ENCODE measurements around the gene HIVEP3.

Gene HIVEP3

DNA sequence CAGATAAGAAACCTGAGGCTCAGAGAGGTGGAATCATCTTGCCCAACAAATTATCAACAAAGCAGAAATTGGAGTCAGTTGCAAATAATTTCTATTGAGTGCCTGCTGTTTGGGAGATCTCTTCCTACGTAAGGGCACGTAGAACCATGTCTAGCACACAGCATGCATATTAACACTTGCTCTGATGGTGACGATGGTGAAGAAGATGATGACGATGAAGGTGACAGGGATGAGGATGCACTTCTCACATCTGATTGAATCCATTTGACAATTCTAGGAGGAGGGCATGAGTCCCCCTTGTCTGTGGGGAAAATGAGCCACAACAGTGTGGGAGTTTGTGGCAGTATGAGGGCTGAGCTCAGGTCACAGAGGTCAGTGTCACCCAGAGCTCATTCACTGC lies 183.6 kb downstream of the HIVEP3 start:
- H3K4me3 ChIP-seq (ENCODE audit: insufficient read length, low read depth), result no peak overlapping the region
- H3K36me3 ChIP-seq (ENCODE audit: insufficient read depth, insufficient read length, low read length), result no peaks in the 10 kb centered on the region
- TF ChIP-seq ZNF274 (IDR thresholded peaks at IDR 0.05; ENCODE audit: low read depth, low read length), result no peak
- no peak for TF ChIP-seq YY1 (IDR thresholded peaks at IDR 0.05; ENCODE audit: insufficient read depth, insufficient read length)
- TF ChIP-seq SUZ12 (IDR thresholded peaks at IDR 0.05; ENCODE audit: extremely low read depth, insufficient read depth, insufficient read length), result no peak
- peaks cover 2% of the 10 kb centered on the region for H3K4me1 ChIP-seq (ENCODE audit: insufficient read depth, insufficient read length)
- no peaks in the 10 kb centered on the region for H3K27me3 ChIP-seq (ENCODE audit: insufficient read depth, insufficient read length)
- H3K9me3 ChIP-seq (ENCODE audit: insufficient read depth, low read length), result 0 out of 2 replicates have a peak, but pooled peaks cover 5% of the 10 kb centered on the region
- H3K9ac ChIP-seq (ENCODE audit: insufficient read length, low read depth), result no peak overlapping the region
- no peak for DNase-seq (ENCODE audit: low read depth, low spot score)

- no peaks in the 10 kb centered on the region for H3K27me3 ChIP-seq (ENCODE audit: insufficient read depth, insufficient read length)
- H3K4me3 ChIP-seq (ENCODE audit: insufficient read length, low read depth), result no peak overlapping the region
- H3K9ac ChIP-seq (ENCODE audit: insufficient read length, low read depth), result no peak overlapping the region
- DNase-seq (ENCODE audit: low read depth, low spot score), result no peak
- no peaks in the 10 kb centered on the region for H3K36me3 ChIP-seq (ENCODE audit: insufficient read depth, insufficient read length, low read length)
- H3K9me3 ChIP-seq (ENCODE audit: insufficient read depth, low read length), result 0 out of 2 replicates have a peak, but pooled peaks cover 5% of the 10 kb centered on the region
- peaks cover 2% of the 10 kb centered on the region for H3K4me1 ChIP-seq (ENCODE audit: insufficient read depth, insufficient read length)
- TF ChIP-seq SUZ12 (IDR thresholded peaks at IDR 0.05; ENCODE audit: extremely low read depth, insufficient read depth, insufficient read length), result no peak
- no peak for TF ChIP-seq ZNF274 (IDR thresholded peaks at IDR 0.05; ENCODE audit: low read depth, low read length)
- TF ChIP-seq YY1 (IDR thresholded peaks at IDR 0.05; ENCODE audit: insufficient read depth, insufficient read length), result no peak
Observed at GRCh38 chr1:41734201-41734970, 184.3 kb downstream of the HIVEP3 start.

- TF ChIP-seq ZNF274 (IDR thresholded peaks at IDR 0.05; ENCODE audit: low read depth, low read length) (no peak), YY1 (IDR thresholded peaks at IDR 0.05; ENCODE audit: insufficient read depth, insufficient read length) (no peak), SUZ12 (IDR thresholded peaks at IDR 0.05; ENCODE audit: extremely low read depth, insufficient read depth, insufficient read length) (no peak)
- H3K9me3 ChIP-seq (ENCODE audit: insufficient read depth, low read length), result 0 out of 2 replicates have a peak, but pooled peaks cover 5% of the 10 kb centered on the region
- no peak overlapping the region for H3K4me3 ChIP-seq (ENCODE audit: insufficient read length, low read depth)
- H3K9ac ChIP-seq (ENCODE audit: insufficient read length, low read depth), result no peak overlapping the region
- no peaks in the 10 kb centered on the region for H3K27me3 ChIP-seq (ENCODE audit: insufficient read depth, insufficient read length)
- H3K36me3 ChIP-seq (ENCODE audit: insufficient read depth, insufficient read length, low read length), result no peaks in the 10 kb centered on the region
- no peak for DNase-seq (ENCODE audit: low read depth, low spot score)
- H3K4me1 ChIP-seq (ENCODE audit: insufficient read depth, insufficient read length), result peaks cover 8% of the 10 kb centered on the region
Observed at GRCh38 chr1:41733725-41734124, 185.0 kb downstream of the HIVEP3 start.

- H3K9me3 ChIP-seq (ENCODE audit: insufficient read depth, low read length), result 0 out of 2 replicates have a peak, but pooled peaks cover 5% of the 10 kb centered on the region
- peaks cover 10% of the 10 kb centered on the region for H3K4me1 ChIP-seq (ENCODE audit: insufficient read depth, insufficient read length)
Observed at GRCh38 chr1:41733021-41733420, 185.7 kb downstream of the HIVEP3 start.

GRCh38 chr1:41731516-41732030 lies 187.1 kb downstream of the HIVEP3 start:
- 0 out of 2 replicates have a peak, but pooled peaks cover 5% of the 10 kb centered on the region for H3K9me3 ChIP-seq (ENCODE audit: insufficient read depth, low read length)
- H3K4me3 ChIP-seq (ENCODE audit: insufficient read length, low read depth), result no peak overlapping the region
- H3K9ac ChIP-seq (ENCODE audit: insufficient read length, low read depth), result no peak overlapping the region
- TF ChIP-seq YY1 (IDR thresholded peaks at IDR 0.05; ENCODE audit: insufficient read depth, insufficient read length) (no peak), SUZ12 (IDR thresholded peaks at IDR 0.05; ENCODE audit: extremely low read depth, insufficient read depth, insufficient read length) (no peak), ZNF274 (IDR thresholded peaks at IDR 0.05; ENCODE audit: low read depth, low read length) (no peak)
- DNase-seq (ENCODE audit: low read depth, low spot score), result no peak
- H3K36me3 ChIP-seq (ENCODE audit: insufficient read depth, insufficient read length, low read length), result no peaks in the 10 kb centered on the region
- H3K27me3 ChIP-seq (ENCODE audit: insufficient read depth, insufficient read length), result no peaks in the 10 kb centered on the region
- peaks cover 16% of the 10 kb centered on the region for H3K4me1 ChIP-seq (ENCODE audit: insufficient read depth, insufficient read length)

More at GRCh38 chr1:41733021-41733420, 185.7 kb downstream of the HIVEP3 start:
- no peak overlapping the region for H3K9ac ChIP-seq (ENCODE audit: insufficient read length, low read depth)
- TF ChIP-seq YY1 (IDR thresholded peaks at IDR 0.05; ENCODE audit: insufficient read depth, insufficient read length) (no peak), SUZ12 (IDR thresholded peaks at IDR 0.05; ENCODE audit: extremely low read depth, insufficient read depth, insufficient read length) (no peak), ZNF274 (IDR thresholded peaks at IDR 0.05; ENCODE audit: low read depth, low read length) (no peak)
- H3K27me3 ChIP-seq (ENCODE audit: insufficient read depth, insufficient read length), result no peaks in the 10 kb centered on the region
- H3K4me3 ChIP-seq (ENCODE audit: insufficient read length, low read depth), result no peak overlapping the region
- no peaks in the 10 kb centered on the region for H3K36me3 ChIP-seq (ENCODE audit: insufficient read depth, insufficient read length, low read length)
- DNase-seq (ENCODE audit: low read depth, low spot score), result no peak

- H3K4me1 ChIP-seq (ENCODE audit: insufficient read depth, insufficient read length), result peaks cover 17% of the 10 kb centered on the region
- H3K27me3 ChIP-seq (ENCODE audit: insufficient read depth, insufficient read length), result no peaks in the 10 kb centered on the region
- no peak overlapping the region for H3K9ac ChIP-seq (ENCODE audit: insufficient read length, low read depth)
- no peak for DNase-seq (ENCODE audit: low read depth, low spot score)
- H3K36me3 ChIP-seq (ENCODE audit: insufficient read depth, insufficient read length, low read length), result no peaks in the 10 kb centered on the region
- TF ChIP-seq SUZ12 (IDR thresholded peaks at IDR 0.05; ENCODE audit: extremely low read depth, insufficient read depth, insufficient read length), result no peak
- no peak for TF ChIP-seq YY1 (IDR thresholded peaks at IDR 0.05; ENCODE audit: insufficient read depth, insufficient read length)
- TF ChIP-seq ZNF274 (IDR thresholded peaks at IDR 0.05; ENCODE audit: low read depth, low read length), result no peak
- 0 out of 2 replicates have a peak, but pooled peaks cover 5% of the 10 kb centered on the region for H3K9me3 ChIP-seq (ENCODE audit: insufficient read depth, low read length)
- H3K4me3 ChIP-seq (ENCODE audit: insufficient read length, low read depth), result no peak overlapping the region
Observed at GRCh38 chr1:41730806-41731205, 187.9 kb downstream of the HIVEP3 start.
